ENCODE data around the gene ITM2B.

Gene ITM2B

DNA sequence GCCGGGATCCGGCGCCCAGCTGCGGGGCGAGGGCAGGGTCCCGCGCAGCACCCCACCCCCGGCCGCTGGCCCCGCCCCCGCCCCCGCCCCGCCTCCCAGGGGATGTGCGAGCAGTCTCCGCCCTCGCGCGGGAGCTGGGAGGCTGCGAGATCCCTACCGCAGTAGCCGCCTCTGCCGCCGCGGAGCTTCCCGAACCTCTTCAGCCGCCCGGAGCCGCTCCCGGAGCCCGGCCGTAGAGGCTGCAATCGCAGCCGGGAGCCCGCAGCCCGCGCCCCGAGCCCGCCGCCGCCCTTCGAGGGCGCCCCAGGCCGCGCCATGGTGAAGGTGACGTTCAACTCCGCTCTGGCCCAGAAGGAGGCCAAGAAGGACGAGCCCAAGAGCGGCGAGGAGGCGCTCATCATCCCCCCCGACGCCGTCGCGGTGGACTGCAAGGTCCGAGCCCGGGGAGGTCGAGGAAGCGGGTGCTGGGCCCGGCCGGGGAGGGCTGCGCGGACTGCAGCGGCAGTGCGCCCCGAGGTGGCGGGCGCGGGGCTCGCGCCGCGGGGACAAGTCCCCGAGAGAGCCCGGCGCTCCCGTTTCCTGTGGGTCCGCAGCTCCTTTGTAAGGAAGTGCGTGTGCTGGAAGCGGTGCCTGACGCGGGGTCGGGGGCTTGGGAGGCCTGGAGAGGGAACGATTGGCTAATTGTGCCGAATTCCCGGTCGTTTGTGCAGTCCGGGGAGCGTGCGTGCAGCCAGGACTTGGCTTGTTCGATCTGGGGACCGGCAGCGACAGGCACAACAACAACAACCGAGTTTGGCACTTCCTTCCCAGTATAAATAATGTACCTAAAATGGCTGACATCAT lies at the start of gene ITM2B:
Gene ITM2B (plus strand): TSS at position 161 of the 843 bp plus-strand sequence. CDS start 155 bp downstream, at position 316.
- ATAC-seq (ENCODE audit: low read depth) (peak; percentile 75), DNase-seq (ENCODE audit: low spot score) (peak; percentile 57)
- no peaks in the 10 kb centered on the region for H3K36me3 ChIP-seq (ENCODE audit: low read depth)
- H3K27ac ChIP-seq (ENCODE audit: poor library complexity, severe bottlenecking), result peak within 1 kb of the TSS; percentile 53
- TF ChIP-seq CTCF (IDR thresholded peaks at IDR 0.05; ENCODE audit: poor library complexity, severe bottlenecking), result peak; percentile 43
- H3K4me1 ChIP-seq (ENCODE audit: insufficient read depth, poor library complexity, severe bottlenecking), result peaks cover 35% of the 10 kb centered on the region
- no peaks in the 10 kb centered on the region for H3K27me3 ChIP-seq (ENCODE audit: insufficient read depth, poor library complexity, severe bottlenecking)
- peak within 1 kb of the TSS; percentile 99 for H3K4me3 ChIP-seq (ENCODE audit: severe bottlenecking)
- no peaks in the 10 kb centered on the region for H3K9me3 ChIP-seq (ENCODE audit: severe bottlenecking)

- no peak for TF ChIP-seq CTCF (IDR thresholded peaks at IDR 0.05; ENCODE audit: poor library complexity, severe bottlenecking)
- no peak for DNase-seq (ENCODE audit: low spot score)
- Histone ChIP-seq H3K27ac (ENCODE audit: poor library complexity, severe bottlenecking) (no peak overlapping the region), H3K4me1 (ENCODE audit: insufficient read depth, poor library complexity, severe bottlenecking) (no peaks in the 10 kb centered on the region), H3K27me3 (ENCODE audit: insufficient read depth, poor library complexity, severe bottlenecking) (no peaks in the 10 kb centered on the region), H3K9me3 (ENCODE audit: severe bottlenecking) (no peaks in the 10 kb centered on the region), H3K36me3 (ENCODE audit: low read depth) (no peaks in the 10 kb centered on the region), H3K4me3 (ENCODE audit: severe bottlenecking) (no peak overlapping the region)
- no peak for ATAC-seq (ENCODE audit: low read depth)
These were observed 48.7 kb upstream of the ITM2B start for GRCh38 chr13:48184260-48184659.

- Histone ChIP-seq H3K4me3 (ENCODE audit: severe bottlenecking) (no peak overlapping the region), H3K27ac (ENCODE audit: poor library complexity, severe bottlenecking) (no peak overlapping the region), H3K4me1 (ENCODE audit: insufficient read depth, poor library complexity, severe bottlenecking) (no peaks in the 10 kb centered on the region), H3K36me3 (ENCODE audit: low read depth) (no peaks in the 10 kb centered on the region), H3K27me3 (ENCODE audit: insufficient read depth, poor library complexity, severe bottlenecking) (no peaks in the 10 kb centered on the region), H3K9me3 (ENCODE audit: severe bottlenecking) (no peaks in the 10 kb centered on the region)
- no peak for ATAC-seq (ENCODE audit: low read depth)
- DNase-seq (ENCODE audit: low spot score), result no peak
- TF ChIP-seq CTCF (IDR thresholded peaks at IDR 0.05; ENCODE audit: poor library complexity, severe bottlenecking), result no peak
These were observed 48.0 kb upstream of the ITM2B start for GRCh38 chr13:48185018-48185417.

GRCh38 chr13:48186722-48187121 lies 46.3 kb upstream of the ITM2B start:
- H3K4me3 ChIP-seq (ENCODE audit: severe bottlenecking), result no peak overlapping the region
- DNase-seq (ENCODE audit: low spot score) (no peak), ATAC-seq (ENCODE audit: low read depth) (no peak)
- no peak overlapping the region for H3K27ac ChIP-seq (ENCODE audit: poor library complexity, severe bottlenecking)
- no peaks in the 10 kb centered on the region for H3K9me3 ChIP-seq (ENCODE audit: severe bottlenecking)
- H3K4me1 ChIP-seq (ENCODE audit: insufficient read depth, poor library complexity, severe bottlenecking), result no peaks in the 10 kb centered on the region
- no peaks in the 10 kb centered on the region for H3K27me3 ChIP-seq (ENCODE audit: insufficient read depth, poor library complexity, severe bottlenecking)
- no peaks in the 10 kb centered on the region for H3K36me3 ChIP-seq (ENCODE audit: low read depth)
- no peak for TF ChIP-seq CTCF (IDR thresholded peaks at IDR 0.05; ENCODE audit: poor library complexity, severe bottlenecking)

- TF ChIP-seq CTCF (IDR thresholded peaks at IDR 0.05; ENCODE audit: poor library complexity, severe bottlenecking), result no peak
- H3K4me1 ChIP-seq (ENCODE audit: insufficient read depth, poor library complexity, severe bottlenecking), result no peaks in the 10 kb centered on the region
- H3K36me3 ChIP-seq (ENCODE audit: low read depth), result no peaks in the 10 kb centered on the region
- H3K27me3 ChIP-seq (ENCODE audit: insufficient read depth, poor library complexity, severe bottlenecking), result no peaks in the 10 kb centered on the region
- no peak for ATAC-seq (ENCODE audit: low read depth)
- no peak overlapping the region for H3K27ac ChIP-seq (ENCODE audit: poor library complexity, severe bottlenecking)
- no peaks in the 10 kb centered on the region for H3K9me3 ChIP-seq (ENCODE audit: severe bottlenecking)
- H3K4me3 ChIP-seq (ENCODE audit: severe bottlenecking), result no peak overlapping the region
- DNase-seq (ENCODE audit: low spot score), result no peak
These were observed 44.9 kb upstream of the ITM2B start for GRCh38 chr13:48188131-48188530.
